Activated CD4-positive, alpha-beta T cell treated with anti-CD3 and anti-CD28 coated beads, Interleukin-2, amount 10 ng/mL, durations not matched to agents 7 days and 5 days (primary cell): Measurements from ENCODE around the gene NCAM2. TPM values are rescaled to one million over a fixed set of nuclear protein-coding genes. Genes with fewer than 3 reads are reported as not detected.

Experiments
- CTCF ChIA-PET: fragments of 350-600 bp; sonication (Branson Sonifier 250); formaldehyde crosslinking; loops from one replicate; lab custom pipeline; 2021; ENCODE audit warnings: antibody characterized with exemption; lab: Charles Lee
- POLR2A ChIA-PET: fragments of 350-600 bp; sonication (Branson Sonifier 250); formaldehyde crosslinking; loops from one replicate; lab custom pipeline; 2021; ENCODE audit warnings: antibody characterized with exemption; lab: Charles Lee
- DNase-seq: peaks from one replicate; pipeline ENCODE4 v3.0.0-alpha.2; 2020
- H3K27ac Mint-ChIP-seq: one replicate; pipeline ENCODE4 v1.8.0; 2021; ENCODE audit warnings: mild to moderate bottlenecking, moderate library complexity, mixed read lengths
- H3K27me3 Mint-ChIP-seq: one replicate; pipeline ENCODE4 v1.8.0; 2021; ENCODE audit warnings: mixed read lengths
- H3K36me3 Mint-ChIP-seq: one replicate; pipeline ENCODE4 v1.8.0; 2021; ENCODE audit warnings: low read depth, mixed read lengths
- H3K4me1 Mint-ChIP-seq: one replicate; pipeline ENCODE4 v1.8.0; 2021; ENCODE audit warnings: mixed read lengths
- H3K4me3 Mint-ChIP-seq: one replicate; pipeline ENCODE4 v1.8.0; 2021; ENCODE audit warnings: mild to moderate bottlenecking, moderate library complexity, mixed read lengths
- H3K9me3 Mint-ChIP-seq: one replicate; pipeline ENCODE4 v1.8.0; 2021; ENCODE audit warnings: mixed read lengths
- total RNA-seq, 2 experiments: library from RNA; stranded (reverse); gene quantifications; one replicate each; pipeline ENCODE4 v1.2.3, GENCODE V29; 2021

NCAM2 gene
- total RNA-seq: not detected

GRCh38 chr21:20997636-20998455 lies at the start of gene NCAM2:
TSS of gene NCAM2 (plus strand) at chr21:20998409.
- H3K9me3 Mint-ChIP-seq: no peaks in the 10 kb centered on the region
- H3K4me1 Mint-ChIP-seq: peaks cover 11% of the 10 kb centered on the region
- peak; percentile 51 for DNase-seq
- ChIA-PET CTCF (no interaction called here), POLR2A (no interaction called here)
- no peaks in the 10 kb centered on the region for H3K36me3 Mint-ChIP-seq
- no peak within 1 kb of the TSS for H3K27ac Mint-ChIP-seq
- peaks cover 26% of the 10 kb centered on the region for H3K27me3 Mint-ChIP-seq
- H3K4me3 Mint-ChIP-seq: peak within 1 kb of the TSS; percentile 61

GRCh38 chr21:20949884-20950283 lies 48.3 kb upstream of the NCAM2 start:
- no peaks in the 10 kb centered on the region for H3K4me1 Mint-ChIP-seq
- no peaks in the 10 kb centered on the region for H3K27me3 Mint-ChIP-seq
- ChIA-PET CTCF (no interaction called here), POLR2A (no interaction called here)
- H3K4me3 Mint-ChIP-seq: no peak overlapping the region
- no peaks in the 10 kb centered on the region for H3K36me3 Mint-ChIP-seq
- no peak overlapping the region for H3K27ac Mint-ChIP-seq
- DNase-seq: no peak
- no peaks in the 10 kb centered on the region for H3K9me3 Mint-ChIP-seq

- ChIA-PET POLR2A (no interaction called here), CTCF (no interaction called here)
- Mint-ChIP-seq H3K27ac (no peak overlapping the region), H3K27me3 (no peaks in the 10 kb centered on the region), H3K9me3 (no peaks in the 10 kb centered on the region), H3K4me3 (no peak overlapping the region), H3K4me1 (no peaks in the 10 kb centered on the region), H3K36me3 (no peaks in the 10 kb centered on the region)
- DNase-seq: no peak
These were observed 32.4 kb upstream of the NCAM2 start for GRCh38 chr21:20965816-20966215.

- Mint-ChIP-seq H3K4me1 (no peaks in the 10 kb centered on the region), H3K4me3 (no peak overlapping the region), H3K36me3 (no peaks in the 10 kb centered on the region), H3K27me3 (no peaks in the 10 kb centered on the region), H3K9me3 (no peaks in the 10 kb centered on the region), H3K27ac (no peak overlapping the region)
- no peak for DNase-seq
- CTCF ChIA-PET: no interaction called here
- POLR2A ChIA-PET: no interaction called here
These were observed 29.8 kb upstream of the NCAM2 start for GRCh38 chr21:20968391-20968790.

- Mint-ChIP-seq H3K27me3 (no peaks in the 10 kb centered on the region), H3K36me3 (no peaks in the 10 kb centered on the region), H3K4me3 (no peak overlapping the region), H3K9me3 (no peaks in the 10 kb centered on the region), H3K27ac (no peak overlapping the region), H3K4me1 (no peaks in the 10 kb centered on the region)
- CTCF ChIA-PET: no interaction called here
- no peak for DNase-seq
- POLR2A ChIA-PET: interaction anchor here (0.6 kb wide), 1 partner anchor 17 kb away, joined by 4 read pairs; no protein-coding TSS in a partner anchor
These were observed 27.5 kb upstream of the NCAM2 start for GRCh38 chr21:20970691-20971090.

GRCh38 chr21:20971296-20971921 lies 26.8 kb upstream of the NCAM2 start:
- ChIA-PET CTCF (no interaction called here), POLR2A (interaction anchor here (0.6 kb wide), 1 partner anchor 16 kb away, joined by 4 read pairs; no protein-coding TSS in a partner anchor)
- H3K4me1 Mint-ChIP-seq: no peaks in the 10 kb centered on the region
- no peaks in the 10 kb centered on the region for H3K9me3 Mint-ChIP-seq
- H3K27ac Mint-ChIP-seq: no peak overlapping the region
- no peak overlapping the region for H3K4me3 Mint-ChIP-seq
- H3K36me3 Mint-ChIP-seq: no peaks in the 10 kb centered on the region
- H3K27me3 Mint-ChIP-seq: no peaks in the 10 kb centered on the region
- peak; percentile 13 for DNase-seq

- H3K4me3 Mint-ChIP-seq: no peak overlapping the region
- ChIA-PET CTCF (no interaction called here), POLR2A (no interaction called here)
- H3K27ac Mint-ChIP-seq: no peak overlapping the region
- peaks cover 25% of the 10 kb centered on the region for H3K27me3 Mint-ChIP-seq
- no peak for DNase-seq
- H3K36me3 Mint-ChIP-seq: no peaks in the 10 kb centered on the region
- no peaks in the 10 kb centered on the region for H3K9me3 Mint-ChIP-seq
- peaks cover 11% of the 10 kb centered on the region for H3K4me1 Mint-ChIP-seq
These were observed 3.4 kb upstream of the NCAM2 start for GRCh38 chr21:20994790-20995189.

GRCh38 chr21:20996421-20997310 lies 1.5 kb upstream of the NCAM2 start:
- Mint-ChIP-seq H3K4me3 (no peak overlapping the region), H3K9me3 (no peaks in the 10 kb centered on the region)
- DNase-seq: no peak

GRCh38 chr21:20997311-20997635 lies 936 bp upstream of the NCAM2 start:
- Mint-ChIP-seq H3K4me1 (peaks cover 11% of the 10 kb centered on the region), H3K36me3 (no peaks in the 10 kb centered on the region), H3K27me3 (peaks cover 26% of the 10 kb centered on the region), H3K27ac (no peak overlapping the region), H3K4me3 (no peak overlapping the region), H3K9me3 (no peaks in the 10 kb centered on the region)
- no peak for DNase-seq
- ChIA-PET CTCF (no interaction called here), POLR2A (no interaction called here)

More at GRCh38 chr21:20996421-20997310, 1.5 kb upstream of the NCAM2 start:
- CTCF ChIA-PET: no interaction called here
- Mint-ChIP-seq H3K4me1 (peaks cover 11% of the 10 kb centered on the region), H3K27ac (no peak overlapping the region), H3K36me3 (no peaks in the 10 kb centered on the region), H3K27me3 (peaks cover 26% of the 10 kb centered on the region)
- POLR2A ChIA-PET: no interaction called here

- peak overlapping the region; percentile 61 for H3K4me3 Mint-ChIP-seq
- H3K4me1 Mint-ChIP-seq: peaks cover 11% of the 10 kb centered on the region
- no peaks in the 10 kb centered on the region for H3K36me3 Mint-ChIP-seq
- H3K27ac Mint-ChIP-seq: no peak overlapping the region
- no peaks in the 10 kb centered on the region for H3K9me3 Mint-ChIP-seq
- ChIA-PET POLR2A (no interaction called here), CTCF (no interaction called here)
- DNase-seq: no peak
- H3K27me3 Mint-ChIP-seq: peaks cover 26% of the 10 kb centered on the region
These were observed 214 bp downstream of the NCAM2 start for GRCh38 chr21:20998456-20998789.

- Mint-ChIP-seq H3K4me1 (peaks cover 11% of the 10 kb centered on the region), H3K27me3 (peaks cover 26% of the 10 kb centered on the region), H3K27ac (no peak overlapping the region), H3K36me3 (no peaks in the 10 kb centered on the region), H3K4me3 (peak overlapping the region; percentile 61), H3K9me3 (no peaks in the 10 kb centered on the region)
- DNase-seq: no peak
- ChIA-PET POLR2A (no interaction called here), CTCF (no interaction called here)
These were observed 677 bp downstream of the NCAM2 start for GRCh38 chr21:20998886-20999285.

- no peaks in the 10 kb centered on the region for H3K9me3 Mint-ChIP-seq
- peaks cover 26% of the 10 kb centered on the region for H3K27me3 Mint-ChIP-seq
- no peaks in the 10 kb centered on the region for H3K36me3 Mint-ChIP-seq
- ChIA-PET CTCF (no interaction called here), POLR2A (no interaction called here)
- no peak overlapping the region for H3K27ac Mint-ChIP-seq
- no peak overlapping the region for H3K4me3 Mint-ChIP-seq
- peak; percentile 45 for DNase-seq
- peaks cover 11% of the 10 kb centered on the region for H3K4me1 Mint-ChIP-seq
These were observed 1.4 kb downstream of the NCAM2 start for GRCh38 chr21:20999659-21000058.

GRCh38 chr21:21000591-21001175 lies 2.5 kb downstream of the NCAM2 start:
- no peak for DNase-seq
- Mint-ChIP-seq H3K27ac (no peak overlapping the region), H3K36me3 (no peaks in the 10 kb centered on the region), H3K4me1 (peaks cover 11% of the 10 kb centered on the region), H3K9me3 (no peaks in the 10 kb centered on the region), H3K27me3 (peaks cover 26% of the 10 kb centered on the region), H3K4me3 (no peak overlapping the region)
- ChIA-PET POLR2A (no interaction called here), CTCF (no interaction called here)
